Measurements from ENCODE around the gene GYS1.
"Not testable (repeated sequence)": the region's sequence is repeated elsewhere in the genome, so short reads cannot be mapped to it uniquely, and the experiment has no call there.

GYS1 gene

GRCh38 chr19:48938256-48938655, 54.9 kb downstream of the GYS1 start:
- Histone ChIP-seq H3K4me1 (ENCODE audit: control insufficient read depth, insufficient read depth, low read length) (peaks cover 5% of the 10 kb centered on the region), H3K9ac (ENCODE audit: low read depth, low read length) (no peak overlapping the region), H3K27me3 (ENCODE audit: control insufficient read depth, insufficient read depth, low read length) (peaks cover 15% of the 10 kb centered on the region), H3K36me3 (ENCODE audit: control insufficient read depth, insufficient read depth, low read length) (no peaks in the 10 kb centered on the region), H3K4me3 (ENCODE audit: low read depth, low read length) (no peak overlapping the region), H3K9me3 (ENCODE audit: control insufficient read depth, insufficient read depth, low read length) (no peaks in the 10 kb centered on the region)

- H3K9me3 ChIP-seq (ENCODE audit: control insufficient read depth, insufficient read depth, low read length), result no peaks in the 10 kb centered on the region
- H3K4me3 ChIP-seq (ENCODE audit: low read depth, low read length), result no peak overlapping the region
- peaks cover 5% of the 10 kb centered on the region for H3K4me1 ChIP-seq (ENCODE audit: control insufficient read depth, insufficient read depth, low read length)
- H3K36me3 ChIP-seq (ENCODE audit: control insufficient read depth, insufficient read depth, low read length), result no peaks in the 10 kb centered on the region
- no peak overlapping the region for H3K9ac ChIP-seq (ENCODE audit: low read depth, low read length)
- H3K27me3 ChIP-seq (ENCODE audit: control insufficient read depth, insufficient read depth, low read length), result peaks cover 30% of the 10 kb centered on the region
Observed at GRCh38 chr19:48935864-48936263, 57.2 kb downstream of the GYS1 start.

- Histone ChIP-seq H3K36me3 (ENCODE audit: control insufficient read depth, insufficient read depth, low read length) (no peaks in the 10 kb centered on the region), H3K4me1 (ENCODE audit: control insufficient read depth, insufficient read depth, low read length) (peaks cover 5% of the 10 kb centered on the region), H3K27me3 (ENCODE audit: control insufficient read depth, insufficient read depth, low read length) (peaks cover 30% of the 10 kb centered on the region), H3K9me3 (ENCODE audit: control insufficient read depth, insufficient read depth, low read length) (no peaks in the 10 kb centered on the region), H3K9ac (ENCODE audit: low read depth, low read length) (no peak overlapping the region), H3K4me3 (ENCODE audit: low read depth, low read length) (no peak overlapping the region)
Observed at GRCh38 chr19:48934837-48935236, 58.3 kb downstream of the GYS1 start.

GRCh38 chr19:48933382-48933932, 59.7 kb downstream of the GYS1 start, which contains the start of gene DHDH:
DHDH (plus strand) TSS chr19:48933699; CDS start chr19:48933722, 23 bp downstream.
- Histone ChIP-seq H3K9me3 (ENCODE audit: control insufficient read depth, insufficient read depth, low read length) (no peaks in the 10 kb centered on the region), H3K9ac (ENCODE audit: low read depth, low read length) (peak within 1 kb of the TSS; percentile 18)

GRCh38 chr19:48928164-48929025, 64.7 kb downstream of the GYS1 start:
- no peaks in the 10 kb centered on the region for H3K4me1 ChIP-seq (ENCODE audit: control insufficient read depth, insufficient read depth, low read length)
- peaks cover 15% of the 10 kb centered on the region for H3K27me3 ChIP-seq (ENCODE audit: control insufficient read depth, insufficient read depth, low read length)
- no peak overlapping the region for H3K9ac ChIP-seq (ENCODE audit: low read depth, low read length)
- H3K9me3 ChIP-seq (ENCODE audit: control insufficient read depth, insufficient read depth, low read length), result no peaks in the 10 kb centered on the region
- no peak overlapping the region for H3K4me3 ChIP-seq (ENCODE audit: low read depth, low read length)
- H3K36me3 ChIP-seq (ENCODE audit: control insufficient read depth, insufficient read depth, low read length), result no peaks in the 10 kb centered on the region

More at GRCh38 chr19:48933382-48933932, 59.7 kb downstream of the GYS1 start, which contains the start of gene DHDH:
- Histone ChIP-seq H3K4me3 (ENCODE audit: low read depth, low read length) (peak within 1 kb of the TSS; percentile 59), H3K4me1 (ENCODE audit: control insufficient read depth, insufficient read depth, low read length) (peaks cover 5% of the 10 kb centered on the region), H3K27me3 (ENCODE audit: control insufficient read depth, insufficient read depth, low read length) (peaks cover 30% of the 10 kb centered on the region), H3K36me3 (ENCODE audit: control insufficient read depth, insufficient read depth, low read length) (no peaks in the 10 kb centered on the region)

GRCh38 chr19:48927692-48928091, 65.4 kb downstream of the GYS1 start:
- H3K4me1 ChIP-seq (ENCODE audit: control insufficient read depth, insufficient read depth, low read length); H3K4me3 ChIP-seq (ENCODE audit: low read depth, low read length); H3K9me3 ChIP-seq (ENCODE audit: control insufficient read depth, insufficient read depth, low read length); H3K9ac ChIP-seq (ENCODE audit: low read depth, low read length); H3K27me3 ChIP-seq (ENCODE audit: control insufficient read depth, insufficient read depth, low read length); H3K36me3 ChIP-seq (ENCODE audit: control insufficient read depth, insufficient read depth, low read length): not testable (repeated sequence)

GRCh38 chr19:48926909-48927308, 66.2 kb downstream of the GYS1 start:
- H3K27me3 ChIP-seq (ENCODE audit: control insufficient read depth, insufficient read depth, low read length), result peaks cover 4% of the 10 kb centered on the region
- H3K4me1 ChIP-seq (ENCODE audit: control insufficient read depth, insufficient read depth, low read length), result no peaks in the 10 kb centered on the region
- peaks cover 7% of the 10 kb centered on the region for H3K36me3 ChIP-seq (ENCODE audit: control insufficient read depth, insufficient read depth, low read length)
- H3K4me3 ChIP-seq (ENCODE audit: low read depth, low read length), result no peak overlapping the region
- H3K9ac ChIP-seq (ENCODE audit: low read depth, low read length), result no peak overlapping the region
- no peaks in the 10 kb centered on the region for H3K9me3 ChIP-seq (ENCODE audit: control insufficient read depth, insufficient read depth, low read length)

GRCh38 chr19:48925890-48926289, 67.2 kb downstream of the GYS1 start:
- H3K9me3 ChIP-seq (ENCODE audit: control insufficient read depth, insufficient read depth, low read length); H3K9ac ChIP-seq (ENCODE audit: low read depth, low read length); H3K27me3 ChIP-seq (ENCODE audit: control insufficient read depth, insufficient read depth, low read length); H3K4me3 ChIP-seq (ENCODE audit: low read depth, low read length); H3K4me1 ChIP-seq (ENCODE audit: control insufficient read depth, insufficient read depth, low read length): not testable (repeated sequence)
- H3K36me3 ChIP-seq (ENCODE audit: control insufficient read depth, insufficient read depth, low read length), result peaks cover 15% of the 10 kb centered on the region

- no peaks in the 10 kb centered on the region for H3K9me3 ChIP-seq (ENCODE audit: control insufficient read depth, insufficient read depth, low read length)
- no peak overlapping the region for H3K4me3 ChIP-seq (ENCODE audit: low read depth, low read length)
- H3K36me3 ChIP-seq (ENCODE audit: control insufficient read depth, insufficient read depth, low read length), result peaks cover 17% of the 10 kb centered on the region
- H3K9ac ChIP-seq (ENCODE audit: low read depth, low read length), result no peak overlapping the region
- H3K4me1 ChIP-seq (ENCODE audit: control insufficient read depth, insufficient read depth, low read length), result no peaks in the 10 kb centered on the region
- no peaks in the 10 kb centered on the region for H3K27me3 ChIP-seq (ENCODE audit: control insufficient read depth, insufficient read depth, low read length)
Observed at GRCh38 chr19:48925240-48925843, 67.8 kb downstream of the GYS1 start.

GRCh38 chr19:48922548-48923490, 70.3 kb downstream of the GYS1 start:
- Histone ChIP-seq H3K36me3 (ENCODE audit: control insufficient read depth, insufficient read depth, low read length) (peaks cover 36% of the 10 kb centered on the region), H3K27me3 (ENCODE audit: control insufficient read depth, insufficient read depth, low read length) (no peaks in the 10 kb centered on the region), H3K4me1 (ENCODE audit: control insufficient read depth, insufficient read depth, low read length) (no peaks in the 10 kb centered on the region), H3K9me3 (ENCODE audit: control insufficient read depth, insufficient read depth, low read length) (no peaks in the 10 kb centered on the region), H3K4me3 (ENCODE audit: low read depth, low read length) (no peak overlapping the region), H3K9ac (ENCODE audit: low read depth, low read length) (no peak overlapping the region)
